HG02852 (cell line): ENCODE data around the gene NRCAM.

ENCODE experiments used
- ATAC-seq: cut with Tn5 transposase; IDR thresholded peaks from one replicate; pipeline ENCODE4 v1.9.1; 2021; ENCODE audit warnings: mild to moderate bottlenecking, moderate library complexity; ENCODE audit not compliant: unreplicated experiment

The NRCAM gene

GRCh38 chr7:108222236-108222892 is 233.9 kb downstream of the NRCAM start:
- ATAC-seq = no peak

GRCh38 chr7:108211382-108212201 is 244.6 kb downstream of the NRCAM start:
- ATAC-seq = peak; percentile 81

GRCh38 chr7:108210796-108211195 is 245.4 kb downstream of the NRCAM start:
- no peak for ATAC-seq

GRCh38 chr7:108205311-108205710 is 250.9 kb downstream of the NRCAM start:
- ATAC-seq = no peak

GRCh38 chr7:108204281-108204796 is 251.9 kb downstream of the NRCAM start:
- ATAC-seq = no peak

- ATAC-seq = peak; percentile 96
Measured at GRCh38 chr7:108203537-108203936, 252.7 kb downstream of the NRCAM start.

- no peak for ATAC-seq
Measured at GRCh38 chr7:108202743-108203142, 253.5 kb downstream of the NRCAM start.

- no peak for ATAC-seq
Measured at GRCh38 chr7:108201766-108202165, 254.5 kb downstream of the NRCAM start.

GRCh38 chr7:108200326-108200725 is 255.9 kb downstream of the NRCAM start:
- no peak for ATAC-seq

GRCh38 chr7:108197371-108198091 is 258.7 kb downstream of the NRCAM start:
- ATAC-seq = no peak

GRCh38 chr7:108196004-108196403 is 260.2 kb downstream of the NRCAM start:
- no peak for ATAC-seq

GRCh38 chr7:108193594-108194498 is 262.4 kb downstream of the NRCAM start:
- no peak for ATAC-seq

- ATAC-seq = no peak
Measured at GRCh38 chr7:108190891-108191290, 265.3 kb downstream of the NRCAM start.

- ATAC-seq = peak; percentile 99
Measured at GRCh38 chr7:108189733-108190388, 266.4 kb downstream of the NRCAM start.

GRCh38 chr7:108188724-108189123 is 267.5 kb downstream of the NRCAM start:
- no peak for ATAC-seq

- ATAC-seq = peak; percentile 43
Measured at GRCh38 chr7:108181073-108181985, 274.9 kb downstream of the NRCAM start.

GRCh38 chr7:108178398-108178797 is 277.8 kb downstream of the NRCAM start:
- ATAC-seq = no peak

- no peak for ATAC-seq
Measured at GRCh38 chr7:108171164-108171563, 285.1 kb downstream of the NRCAM start.

- no peak for ATAC-seq
Measured at GRCh38 chr7:108170251-108170650, 286.0 kb downstream of the NRCAM start.
